NCI-H2029 (cell line): Measurements from ENCODE around the gene TMC6.
"Not testable (repeated sequence)": the region's sequence is repeated elsewhere in the genome, so short reads cannot be mapped to it uniquely, and the experiment has no call there.

ENCODE experiments used
- DNase-seq: peaks from one replicate; lab custom pipeline; 2025; lab: John Stamatoyannopoulos, UW

The TMC6 gene

GRCh38 chr17:78069695-78070094 is 58.9 kb downstream of the TMC6 start:
- no peak for DNase-seq

GRCh38 chr17:78066976-78067375 is 61.6 kb downstream of the TMC6 start:
- DNase-seq = not testable (repeated sequence)

DNA sequence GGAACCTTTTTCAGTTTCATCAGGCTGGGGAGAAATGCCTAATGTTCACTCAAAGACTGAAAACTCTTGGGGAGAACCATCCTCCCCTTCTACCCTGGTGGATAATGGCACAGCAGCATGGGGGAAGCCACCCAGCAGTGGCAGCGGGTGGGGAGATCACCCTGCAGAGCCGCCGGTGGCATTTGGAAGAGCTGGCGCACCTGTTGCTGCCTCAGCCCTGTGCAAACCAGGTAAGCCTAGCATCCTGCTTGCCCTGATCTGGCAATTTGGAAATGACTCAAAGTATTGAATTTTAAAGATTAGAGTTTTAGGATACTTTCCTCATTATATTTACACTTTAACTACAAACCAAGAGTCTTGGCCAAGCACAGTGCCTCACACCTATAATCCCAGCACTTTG is 63.8 kb downstream of the TMC6 start:
- no peak for DNase-seq

DNA sequence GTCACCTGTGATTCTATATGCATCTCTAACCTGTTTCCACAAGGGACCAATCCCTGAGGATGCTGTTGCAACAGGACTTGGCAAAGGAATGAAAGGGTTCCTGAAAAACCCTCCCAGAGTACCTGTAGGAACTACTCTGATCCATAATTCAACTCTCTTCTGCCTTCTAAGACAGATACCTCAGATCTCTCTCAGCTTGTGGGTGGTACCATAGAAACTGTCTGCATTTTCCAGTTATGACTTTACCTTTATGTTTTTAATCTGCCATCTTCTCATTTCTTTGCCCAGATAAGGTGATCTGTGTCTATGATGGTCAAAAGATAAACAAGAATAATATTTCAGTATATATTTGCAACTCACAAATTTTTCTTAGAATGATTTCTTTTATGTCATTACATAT is 65.1 kb downstream of the TMC6 start:
- DNase-seq = no peak

GRCh38 chr17:78062596-78062995 is 66.0 kb downstream of the TMC6 start:
- no peak for DNase-seq
